ENCODE results near the gene EMD. TPM values are rescaled to one million over a fixed set of nuclear protein-coding genes. Genes with fewer than 3 reads are reported as not detected.
A peak's percentile ranks its signal among the peaks of the same experiment; 100 is the strongest.
"Not testable (repeated sequence)": the region's sequence is repeated elsewhere in the genome, so short reads cannot be mapped to it uniquely, and the experiment has no call there.

The EMD gene
- total and polyA plus RNA-seq, 2 donors (not counting 1 experiment from before 2014, with no cell fraction given): 81.7 to 132 TPM

DNA sequence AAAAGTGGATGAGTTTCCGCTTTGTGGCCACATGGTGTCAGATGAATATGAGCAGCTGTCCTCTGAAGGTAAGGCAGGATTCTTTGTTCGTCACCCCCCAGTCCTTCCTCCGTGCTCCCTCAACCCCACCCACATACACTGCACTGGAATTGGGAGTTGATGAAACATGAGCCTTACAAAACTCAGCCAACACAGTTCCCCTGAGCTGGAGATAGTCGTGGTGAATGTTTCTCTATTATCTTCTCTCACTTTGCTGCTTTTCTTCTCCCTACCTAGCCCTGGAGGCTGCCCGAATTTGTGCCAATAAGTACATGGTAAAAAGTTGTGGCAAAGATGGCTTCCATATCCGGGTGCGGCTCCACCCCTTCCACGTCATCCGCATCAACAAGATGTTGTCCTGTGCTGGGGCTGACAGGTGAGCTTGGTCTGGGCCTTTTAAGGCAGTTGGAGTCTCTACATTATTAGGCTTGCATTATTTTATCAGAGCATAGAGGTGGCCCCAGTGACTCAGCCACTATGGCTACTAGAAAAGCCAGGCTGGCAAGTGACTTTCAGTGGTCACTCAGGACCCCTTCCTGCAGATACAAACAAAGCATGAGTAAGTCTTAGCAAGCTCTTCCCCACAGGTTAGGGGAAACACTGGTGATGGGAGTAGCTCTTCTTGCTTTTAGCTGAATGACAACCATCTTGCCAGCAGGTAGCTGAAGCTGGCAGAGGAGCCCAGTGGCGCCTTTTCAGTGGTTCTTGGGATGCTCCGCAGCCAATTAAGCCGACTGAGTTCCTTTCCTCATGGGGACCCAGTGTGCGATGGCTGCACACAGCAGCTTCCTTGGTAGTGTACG, 20.7 kb downstream of the EMD start:
- Histone ChIP-seq H3K4me2 (replicated peaks; ENCODE audit: low read depth, low read length, poor library complexity, severe bottlenecking) (peak overlapping the region; percentile 81), H3K79me2 (ENCODE audit: control insufficient read depth, insufficient read depth, low read length) (no peaks in the 10 kb centered on the region), H3K27me3 (replicated peaks in 1 of 4; ENCODE audit: control extremely low read depth in 1 of 4, control insufficient read depth in 3 of 4, insufficient read depth in 4 of 4, low read length in 3 of 4) (no peaks in the 10 kb centered on the region), H3K4me1 (ENCODE audit: control insufficient read depth in 2 of 2, insufficient read depth in 2 of 2, low read length in 2 of 2) (peaks cover 12 to 20% of the 10 kb centered on the region in 2 donors), H2AFZ (ENCODE audit: insufficient read depth, low read depth, low read length, poor library complexity, severe bottlenecking) (no peak overlapping the region), H3K9ac (ENCODE audit: low read length) (peak overlapping the region; percentile 86), H3K9me3 (ENCODE audit: control extremely low read depth in 1 of 3, control insufficient read depth in 2 of 3, insufficient read depth in 1 of 3, low read length in 2 of 3) (no peaks in the 10 kb centered on the region), H3K4me3 (ENCODE audit: control extremely low read depth in 1 of 5, extremely low read depth in 1 of 5, insufficient read depth in 1 of 5, low read depth in 2 of 5, low read length in 4 of 5) (peak overlapping the region; percentile 63 to 96 (median 78)), H3K36me3 (replicated peaks in 1 of 2; ENCODE audit: control extremely low read depth in 1 of 2, control insufficient read depth in 1 of 2, extremely low read depth in 1 of 2, insufficient read depth in 2 of 2, low read length in 1 of 2) (peaks cover 0 to 24% of the 10 kb centered on the region in 2 experiments), H4K20me1 (ENCODE audit: control insufficient read depth, insufficient read depth, low read length, poor library complexity, severe bottlenecking) (peaks cover 30% of the 10 kb centered on the region), H3K27ac (ENCODE audit: low read length in 2 of 2) (peak overlapping the region; percentile 13 to 100)
- POLR2A ChIA-PET: interaction anchor here (1.0 to 3.4 kb wide), 6 partner anchors 10 to 133 kb away, joined by 3 to 31 read pairs (median 4); partner anchors contain the start of genes ATP6AP1, DNASE1L1, PLXNA3 and TAFAZZIN
- WGBS (ENCODE audit: insufficient coverage): 74% methylated on average over 3 of the region's 14 CpGs
- Mint-ChIP-seq H3K9me3 (ENCODE audit: insufficient read depth) (no peaks in the 10 kb centered on the region), H3K27me3 (no peaks in the 10 kb centered on the region), H3K27ac (peak overlapping the region; percentile 99), H3K4me1 (peaks cover 17% of the 10 kb centered on the region), H3K4me3 (peak overlapping the region; percentile 99)
- CTCF ChIA-PET: interaction anchor here (0.7 to 3.2 kb wide), 4 partner anchors 9 to 133 kb away, joined by 3 to 17 read pairs (median 4); partner anchors contain the start of gene DNASE1L1
- ATAC-seq (ENCODE audit: low read depth) (no peak), DNase-seq (no peak)
- TF ChIP-seq EZH2 (IDR thresholded peaks at IDR 0.05; ENCODE audit: borderline replicate concordance, insufficient read depth, low read depth, low read length, poor library complexity, severe bottlenecking) (no peak), CTCF (IDR thresholded peaks at IDR 0.05) (no peak)
- intact Hi-C loops (cut with micrococcal nuclease): loop anchor here (5.0 kb wide), 2 partner anchors 93 to 118 kb away; partner anchors contain the start of genes FAM3A and SLC10A3

GRCh38 chrX:154400369-154400817, 21.3 kb downstream of the EMD start:
- Mint-ChIP-seq H3K27ac (peak overlapping the region; percentile 20), H3K4me1 (peaks cover 17% of the 10 kb centered on the region), H3K4me3 (peak overlapping the region; percentile 16)
- ATAC-seq (ENCODE audit: low read depth); H3K27me3 Mint-ChIP-seq; H3K4me3 ChIP-seq (ENCODE audit: control extremely low read depth in 1 of 5, extremely low read depth in 1 of 5, insufficient read depth in 1 of 5, low read depth in 2 of 5, low read length in 4 of 5); H3K27ac ChIP-seq (ENCODE audit: low read length in 2 of 2); intact Hi-C loops (cut with micrococcal nuclease); H3K9ac ChIP-seq (ENCODE audit: low read length); DNase-seq; H3K9me3 ChIP-seq (ENCODE audit: control extremely low read depth in 1 of 3, control insufficient read depth in 2 of 3, insufficient read depth in 1 of 3, low read length in 2 of 3); H3K9me3 Mint-ChIP-seq (ENCODE audit: insufficient read depth); H3K27me3 ChIP-seq (replicated peaks in 1 of 4; ENCODE audit: control extremely low read depth in 1 of 4, control insufficient read depth in 3 of 4, insufficient read depth in 4 of 4, low read length in 3 of 4); H3K79me2 ChIP-seq (ENCODE audit: control insufficient read depth, insufficient read depth, low read length); H3K4me2 ChIP-seq (replicated peaks; ENCODE audit: low read depth, low read length, poor library complexity, severe bottlenecking); H2AFZ ChIP-seq (ENCODE audit: insufficient read depth, low read depth, low read length, poor library complexity, severe bottlenecking): not testable (repeated sequence)
- CTCF ChIA-PET: interaction anchor here (1.1 to 3.2 kb wide), 2 partner anchors 127 to 133 kb away, joined by 3 to 17 read pairs; no protein-coding TSS in a partner anchor
- H3K36me3 ChIP-seq (replicated peaks in 1 of 2; ENCODE audit: control extremely low read depth in 1 of 2, control insufficient read depth in 1 of 2, extremely low read depth in 1 of 2, insufficient read depth in 2 of 2, low read length in 1 of 2): peaks cover 0 to 24% of the 10 kb centered on the region in 2 experiments
- POLR2A ChIA-PET: interaction anchor here (1.0 to 3.4 kb wide), 4 partner anchors 10 to 57 kb away, joined by 3 to 31 read pairs (median 4); partner anchors contain the start of genes ATP6AP1, DNASE1L1, PLXNA3 and TAFAZZIN
- WGBS (ENCODE audit: insufficient coverage): no CpG with 5 or more reads among the region's 6 CpGs
- peaks cover 12 to 20% of the 10 kb centered on the region in 2 donors for H3K4me1 ChIP-seq (ENCODE audit: control insufficient read depth in 2 of 2, insufficient read depth in 2 of 2, low read length in 2 of 2)
- peaks cover 30% of the 10 kb centered on the region for H4K20me1 ChIP-seq (ENCODE audit: control insufficient read depth, insufficient read depth, low read length, poor library complexity, severe bottlenecking)

Data from B cell (primary cell).